ENCODE results near the gene TRAPPC6A.

- no peak for TF ChIP-seq POLR2AphosphoS5 (IDR thresholded peaks at IDR 0.05)
- TF ChIP-seq CTCF (IDR thresholded peaks at IDR 0.05) = no peak
- TF ChIP-seq POLR2A (IDR thresholded peaks at IDR 0.05) = no peak
Observed at GRCh38 chr19:45205810-45206209, 27.8 kb upstream of the TRAPPC6A start.

Measured in suprapubic skin (tissue), 4 donors.